HepG2 (cell line): ENCODE results near the gene RNF213. TPM values are rescaled to one million over a fixed set of nuclear protein-coding genes. Genes with fewer than 3 reads are reported as not detected.

Experiments used
- AGO1 ChIP-seq: fragments of 200-400 bp; formaldehyde crosslinking; IDR thresholded peaks from 2 replicates; pipeline ENCODE4 v1.6.1; 2017; ENCODE audit warnings: mild to moderate bottlenecking, low read depth, low read length, moderate library complexity; ENCODE audit not compliant: poor library complexity, severe bottlenecking
- ATF6 ChIP-seq: sonication (generic); formaldehyde crosslinking; conservative IDR thresholded peaks from 2 replicates; pipeline ENCODE4 v1.4.0; 2020; ENCODE audit warnings: missing genetic modification reagents
- CC2D1A ChIP-seq: sonication (generic); formaldehyde crosslinking; IDR thresholded peaks from 2 replicates; pipeline ENCODE4 v1.8.1; 2023; ENCODE audit warnings: mild to moderate bottlenecking, missing genetic modification reagents
- ESRRA ChIP-seq: sonication (generic); formaldehyde crosslinking; IDR thresholded peaks from 2 replicates; pipeline ENCODE4 v1.5.1; 2020; ENCODE audit warnings: mild to moderate bottlenecking, low read depth, missing genetic modification reagents
- ETV6 ChIP-seq: sonication (generic); formaldehyde crosslinking; conservative IDR thresholded peaks from 2 replicates; pipeline ENCODE4 v1.4.0; 2020; ENCODE audit warnings: missing genetic modification reagents
- GPN1 ChIP-seq: sonication (generic); formaldehyde crosslinking; IDR thresholded peaks from 2 replicates; pipeline ENCODE4 v1.5.1; 2020; ENCODE audit warnings: missing genetic modification reagents, borderline replicate concordance
- GTF2F1 ChIP-seq: fragments of 150-350 bp; IDR thresholded peaks from 2 replicates; pipeline ENCODE4 v1.6.1; 2014; ENCODE audit warnings: low read length
- GZF1 ChIP-seq: sonication (generic); formaldehyde crosslinking; IDR thresholded peaks from 2 replicates; pipeline ENCODE4 v1.5.1; 2020; ENCODE audit warnings: mild to moderate bottlenecking, missing genetic modification reagents
- HNRNPLL ChIP-seq: fragments of 200-400 bp; formaldehyde crosslinking; IDR thresholded peaks from 2 replicates; pipeline ENCODE4 v1.6.1; 2017; ENCODE audit warnings: mild to moderate bottlenecking, low read depth, low read length; ENCODE audit not compliant: poor library complexity, severe bottlenecking
- IKZF1 ChIP-seq: fragments of 450-650 bp; IDR thresholded peaks from 2 replicates; pipeline ENCODE4 v1.7.1; 2016
- KDM3A ChIP-seq: IDR thresholded peaks from 2 replicates; pipeline ENCODE4 v1.6.1; 2018; ENCODE audit warnings: low read depth, missing compliant biosample characterization
- MTA1 ChIP-seq: sonication (generic); formaldehyde crosslinking; IDR thresholded peaks from 2 replicates; pipeline ENCODE4 v1.4.0; 2020; ENCODE audit warnings: missing genetic modification reagents, mild to moderate bottlenecking, borderline replicate concordance
- NFKB2 ChIP-seq: sonication (generic); formaldehyde crosslinking; IDR thresholded peaks from 2 replicates; pipeline ENCODE4 v1.4.0; 2020; ENCODE audit warnings: missing genetic modification reagents, borderline replicate concordance
- SNAPC2 ChIP-seq: sonication (generic); formaldehyde crosslinking; IDR thresholded peaks from 2 replicates; pipeline ENCODE4 v1.8.1; 2022; ENCODE audit warnings: mild to moderate bottlenecking, missing genetic modification reagents
- SOX5 ChIP-seq: IDR thresholded peaks from 2 replicates; pipeline ENCODE4 v1.6.1; 2016; ENCODE audit warnings: borderline replicate concordance
- ZNF17 ChIP-seq: sonication (generic); formaldehyde crosslinking; IDR thresholded peaks from 2 replicates; pipeline ENCODE4 v1.5.0; 2020; ENCODE audit warnings: mild to moderate bottlenecking, missing genetic modification reagents
- ZNF275 ChIP-seq: sonication (generic); formaldehyde crosslinking; IDR thresholded peaks from 2 replicates; pipeline ENCODE4 v1.8.0; 2022; ENCODE audit warnings: missing genetic modification reagents, mild to moderate bottlenecking, inconsistent platforms, borderline replicate concordance
- ZNF644 ChIP-seq: IDR thresholded peaks from 2 replicates; pipeline ENCODE4 v1.6.1; 2016; ENCODE audit warnings: low read depth
- ZUFSP ChIP-seq: sonication (generic); formaldehyde crosslinking; IDR thresholded peaks from 2 replicates; pipeline ENCODE4 v1.9.0; 2021; ENCODE audit warnings: missing genetic modification reagents, mild to moderate bottlenecking, borderline replicate concordance
- polyA plus RNA-seq, 8 experiments: library from polyadenylated mRNA; depleted of rRNA in 3 of 8; stranded (reverse) in 7 of 8; unstranded in 1 of 8; fragments of >200 nt; fragmentation: Illumina TruSeq in 4 of 8; extraction: Trizol in 4 of 8; gene quantifications; 2 replicates each; pipeline versions ENCODE4 v1.2.1 to v1.2.3, GENCODE V29; 2011 to 2016; ENCODE audit warnings: low read depth in 4 of 8, missing spikeins in 1 of 8, mixed read lengths in 1 of 8; ENCODE audit not compliant: insufficient read depth in 1 of 8
- total RNA-seq, 5 experiments: library from RNA; depleted of rRNA; stranded (reverse); fragments of >200 nt; fragmentation: Illumina TruSeq; extraction: Trizol; gene quantifications; 2 replicates each; pipeline ENCODE4 v1.2.3, GENCODE V29; 2016; ENCODE audit warnings: low read depth in 1 of 5
- TF ChIP-seq, protein P1 (sequence below): sonication (generic); formaldehyde crosslinking; IDR thresholded peaks from 2 replicates; pipeline ENCODE4 v1.8.0; 2022; ENCODE audit warnings: mild to moderate bottlenecking, missing genetic modification reagents; ENCODE audit not compliant: insufficient replicate concordance

RNF213 gene
- total and polyA plus RNA-seq, 2 of the 13 experiments (the other 11 are each of a cell fraction or from before 2014, with no cell fraction given), result 38.6 to 38.7 TPM

GRCh38 chr17:80441133-80441578 lies 180.5 kb downstream of the RNF213 start (continued):
- TF ChIP-seq ZNF644 (CRISPR knock-in tag), result 0 out of 2 replicates have a peak, but pooled peaks have one; percentile 8
- peak; percentile 97; the same call in 1 of the 2 replicates for TF ChIP-seq ATF6 (CRISPR knock-in tag)
- peak; percentile 25; the same call in 1 of the 2 replicates for TF ChIP-seq MTA1 (CRISPR knock-in tag)
- peak; percentile 94 for TF ChIP-seq NFKB2 (CRISPR knock-in tag)
- TF ChIP-seq, protein P1, sequence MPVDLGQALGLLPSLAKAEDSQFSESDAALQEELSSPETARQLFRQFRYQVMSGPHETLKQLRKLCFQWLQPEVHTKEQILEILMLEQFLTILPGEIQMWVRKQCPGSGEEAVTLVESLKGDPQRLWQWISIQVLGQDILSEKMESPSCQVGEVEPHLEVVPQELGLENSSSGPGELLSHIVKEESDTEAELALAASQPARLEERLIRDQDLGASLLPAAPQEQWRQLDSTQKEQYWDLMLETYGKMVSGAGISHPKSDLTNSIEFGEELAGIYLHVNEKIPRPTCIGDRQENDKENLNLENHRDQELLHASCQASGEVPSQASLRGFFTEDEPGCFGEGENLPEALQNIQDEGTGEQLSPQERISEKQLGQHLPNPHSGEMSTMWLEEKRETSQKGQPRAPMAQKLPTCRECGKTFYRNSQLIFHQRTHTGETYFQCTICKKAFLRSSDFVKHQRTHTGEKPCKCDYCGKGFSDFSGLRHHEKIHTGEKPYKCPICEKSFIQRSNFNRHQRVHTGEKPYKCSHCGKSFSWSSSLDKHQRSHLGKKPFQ (CRISPR knock-in tag), result no peak
- no peak for TF ChIP-seq CC2D1A
- no peak for TF ChIP-seq SNAPC2 (CRISPR knock-in tag)
- TF ChIP-seq ZNF17 (CRISPR knock-in tag), result no peak
- peak; percentile 66; the same call in 1 of the 2 replicates for TF ChIP-seq ZNF275 (CRISPR knock-in tag)
- TF ChIP-seq GPN1 (CRISPR knock-in tag), result peak; percentile 72; the same call in 1 of the 2 replicates
- no peak for TF ChIP-seq GTF2F1
- TF ChIP-seq HNRNPLL, result no peak
- TF ChIP-seq ESRRA (CRISPR knock-in tag), result no peak
- TF ChIP-seq ETV6, result peak; percentile 98
- peak; percentile 79; the same call in 1 of the 2 replicates for TF ChIP-seq GZF1 (CRISPR knock-in tag)
- TF ChIP-seq IKZF1, result no peak
- peak; percentile 76; the same call in 1 of the 2 replicates for TF ChIP-seq KDM3A (CRISPR knock-in tag)
- TF ChIP-seq SOX5 (CRISPR knock-in tag), result peak; percentile 38; the same call in 1 of the 2 replicates
- no peak for TF ChIP-seq AGO1
- TF ChIP-seq ZUFSP (CRISPR knock-in tag), result no peak
